HEK293T (cell line): ENCODE data around the gene RNF130.
"Not testable (repeated sequence)": the region's sequence is repeated elsewhere in the genome, so short reads cannot be mapped to it uniquely, and the experiment has no call there.

ENCODE experiments used
- CTCF ChIA-PET: fragments of 350-600 bp; formaldehyde crosslinking; extraction: SDS; loops from one replicate; lab custom pipeline; 2021; ENCODE audit warnings: antibody characterized with exemption, inconsistent platforms; lab: Yijun Ruan, JAX
- POLR2A ChIA-PET: fragments of 350-600 bp; formaldehyde crosslinking; extraction: SDS; loops from one replicate; lab custom pipeline; 2020; ENCODE audit warnings: antibody characterized with exemption, inconsistent platforms; lab: Yijun Ruan, JAX
- DNase-seq: peaks from one replicate; pipeline ENCODE4 v3.0.0; 2012; ENCODE audit warnings: mixed read lengths; ENCODE audit errors: extremely low spot score
- ARNT ChIP-seq: fragments of 450-650 bp; IDR thresholded peaks from 2 replicates; pipeline ENCODE4 v1.6.1; 2017; ENCODE audit warnings: mild to moderate bottlenecking
- BHLHE40 ChIP-seq: fragments of 450-650 bp; IDR thresholded peaks from 2 replicates; pipeline ENCODE4 v1.6.1; 2016; ENCODE audit warnings: mild to moderate bottlenecking, moderate library complexity, borderline replicate concordance
- CTBP1 ChIP-seq: fragments of 450-650 bp; IDR thresholded peaks from 2 replicates; pipeline ENCODE4 v1.6.1; 2016; ENCODE audit warnings: borderline replicate concordance
- ELF4 ChIP-seq: fragments of 450-650 bp; IDR thresholded peaks from 2 replicates; pipeline ENCODE4 v1.6.1; 2017; ENCODE audit warnings: antibody characterized with exemption
- FOXA1 ChIP-seq: fragments of 450-650 bp; IDR thresholded peaks from 2 replicates; pipeline ENCODE4 v1.6.1; 2016; ENCODE audit warnings: mild to moderate bottlenecking
- FOXK2 ChIP-seq: fragments of 450-650 bp; IDR thresholded peaks from 2 replicates; pipeline ENCODE4 v1.6.1; 2016; ENCODE audit warnings: mild to moderate bottlenecking
- FOXM1 ChIP-seq: fragments of 450-650 bp; IDR thresholded peaks from 2 replicates; pipeline ENCODE4 v1.6.1; 2017; ENCODE audit warnings: mild to moderate bottlenecking, borderline replicate concordance
- HDGF ChIP-seq: fragments of 450-650 bp; IDR thresholded peaks from 2 replicates; pipeline ENCODE4 v1.6.1; 2017; ENCODE audit warnings: antibody characterized with exemption, borderline replicate concordance
- L3MBTL2 ChIP-seq: fragments of 450-650 bp; conservative IDR thresholded peaks from 2 replicates; pipeline ENCODE4 v1.6.1; 2016; ENCODE audit warnings: mild to moderate bottlenecking
- LEF1 ChIP-seq: fragments of 450-650 bp; IDR thresholded peaks from 2 replicates; pipeline ENCODE4 v1.6.1; 2017; ENCODE audit warnings: mild to moderate bottlenecking, borderline replicate concordance
- NFRKB ChIP-seq: fragments of 450-650 bp; IDR thresholded peaks from 2 replicates; pipeline ENCODE4 v1.6.1; 2016; ENCODE audit warnings: mild to moderate bottlenecking, moderate library complexity
- PKNOX1 ChIP-seq: fragments of 450-650 bp; IDR thresholded peaks from 2 replicates; pipeline ENCODE4 v1.6.1; 2016
- SP1 ChIP-seq: fragments of 450-650 bp; IDR thresholded peaks from 2 replicates; pipeline ENCODE4 v1.6.1; 2017
- SUZ12 ChIP-seq: fragments of 450-650 bp; IDR thresholded peaks from 2 replicates; pipeline ENCODE4 v1.6.1; 2016; ENCODE audit warnings: mild to moderate bottlenecking
- TARDBP ChIP-seq: fragments of 450-650 bp; IDR thresholded peaks from 2 replicates; pipeline ENCODE4 v1.6.1; 2016
- ZNF384 ChIP-seq: fragments of 450-650 bp; IDR thresholded peaks from 2 replicates; pipeline ENCODE4 v1.6.1; 2016

Gene RNF130

GRCh38 chr5:180026320-180026719 is 45.2 kb downstream of the RNF130 start:
- DNase-seq, result no peak
- ChIA-PET POLR2A (no interaction called here), CTCF (no interaction called here)
- TF ChIP-seq TARDBP (no peak), NFRKB (no peak), FOXA1 (no peak), ARNT (no peak), SP1 (no peak), HDGF (no peak), FOXM1 (no peak), PKNOX1 (no peak), L3MBTL2 (no peak), ELF4 (no peak)

GRCh38 chr5:180021900-180022299 is 49.7 kb downstream of the RNF130 start:
- ChIA-PET CTCF (interaction anchor here (0.6 to 0.8 kb wide), 2 partner anchors 10 to 60 kb away, joined by 3 read pairs; no protein-coding TSS in a partner anchor), POLR2A (interaction anchor here (0.9 kb wide), 1 partner anchor 49 kb away, joined by 3 read pairs; the partner anchor contains the start of gene RNF130)
- TF ChIP-seq TARDBP (no peak), ARNT (no peak), L3MBTL2 (no peak), ZNF384 (no peak), HDGF (no peak), PKNOX1 (no peak), SP1 (no peak), SUZ12 (no peak), BHLHE40 (no peak), FOXK2 (no peak), FOXM1 (no peak), FOXA1 (no peak), LEF1 (no peak), CTBP1 (no peak), ELF4 (no peak), NFRKB (no peak)
- no peak for DNase-seq

- POLR2A ChIA-PET, result no interaction called here
- no peak for TF ChIP-seq FOXA1
- TF ChIP-seq LEF1, result no peak
- TF ChIP-seq SP1, result no peak
- no peak for TF ChIP-seq FOXK2
- no peak for TF ChIP-seq NFRKB
- no peak for TF ChIP-seq BHLHE40
- no peak for TF ChIP-seq PKNOX1
- TF ChIP-seq ARNT, result no peak
- no peak for TF ChIP-seq SUZ12
- TF ChIP-seq HDGF, result no peak
- TF ChIP-seq ELF4, result no peak
- no peak for TF ChIP-seq L3MBTL2
- TF ChIP-seq CTBP1, result no peak
- TF ChIP-seq ZNF384, result no peak
- TF ChIP-seq TARDBP, result no peak
- no peak for TF ChIP-seq FOXM1
- DNase-seq, result no peak
- CTCF ChIA-PET, result no interaction called here
Measured at GRCh38 chr5:180020176-180020575, 51.4 kb downstream of the RNF130 start.

GRCh38 chr5:180018347-180019060 is 53.1 kb downstream of the RNF130 start:
- TF ChIP-seq CTBP1 (no peak), PKNOX1 (no peak), LEF1 (no peak), FOXM1 (no peak), SUZ12 (no peak), BHLHE40 (no peak), ELF4 (no peak), SP1 (no peak), ZNF384 (no peak), TARDBP (no peak), HDGF (no peak)
- DNase-seq, result no peak
- ChIA-PET POLR2A (no interaction called here), CTCF (interaction anchor here (0.6 kb wide), 2 partner anchors 72 to 281 kb away, joined by 3 to 4 read pairs; no protein-coding TSS in a partner anchor)

- POLR2A ChIA-PET, DNase-seq, CTCF ChIA-PET: not testable (repeated sequence)
Measured at GRCh38 chr5:180015523-180015922, 56.0 kb downstream of the RNF130 start.
